ENCODE data around the gene ARL2BP.
"Not testable (repeated sequence)": the region's sequence is repeated elsewhere in the genome, so short reads cannot be mapped to it uniquely, and the experiment has no call there.

Gene ARL2BP

DNA sequence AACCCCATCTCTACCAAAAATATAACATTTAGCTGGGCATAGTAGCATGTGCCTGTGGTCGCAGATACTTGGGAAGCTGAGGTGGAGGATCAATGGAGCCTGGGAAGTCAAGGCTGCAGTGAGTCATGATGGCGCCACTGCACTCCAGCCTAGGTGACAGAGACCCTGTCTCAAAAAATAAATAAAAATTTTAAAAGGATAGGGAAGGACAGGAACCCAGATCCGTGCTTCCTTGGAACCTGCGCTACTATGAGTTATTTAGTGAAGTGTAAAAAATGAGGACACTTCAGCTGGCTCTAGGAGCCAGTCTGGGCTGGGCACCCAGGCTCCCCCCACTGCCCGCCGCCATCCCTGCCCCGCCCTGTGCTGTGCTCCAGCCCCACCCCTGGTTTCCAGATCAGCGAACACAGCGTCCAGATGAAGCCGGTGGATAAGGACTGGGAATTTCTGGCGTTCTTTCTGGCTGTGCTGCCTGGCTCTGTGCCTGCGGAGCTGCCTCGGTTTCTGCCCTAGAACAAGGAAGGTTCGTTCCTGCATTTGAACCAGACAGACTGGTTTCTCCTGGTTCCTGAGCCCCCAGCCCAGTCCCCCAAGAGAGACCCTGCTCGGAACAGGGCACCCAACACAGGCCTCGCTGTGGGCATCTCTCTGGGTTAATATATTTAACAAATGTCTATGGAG lies 20.9 kb downstream of the ARL2BP start:
- peak; percentile 81 for DNase-seq (ENCODE audit: low spot score)
- TF ChIP-seq, protein P1, sequence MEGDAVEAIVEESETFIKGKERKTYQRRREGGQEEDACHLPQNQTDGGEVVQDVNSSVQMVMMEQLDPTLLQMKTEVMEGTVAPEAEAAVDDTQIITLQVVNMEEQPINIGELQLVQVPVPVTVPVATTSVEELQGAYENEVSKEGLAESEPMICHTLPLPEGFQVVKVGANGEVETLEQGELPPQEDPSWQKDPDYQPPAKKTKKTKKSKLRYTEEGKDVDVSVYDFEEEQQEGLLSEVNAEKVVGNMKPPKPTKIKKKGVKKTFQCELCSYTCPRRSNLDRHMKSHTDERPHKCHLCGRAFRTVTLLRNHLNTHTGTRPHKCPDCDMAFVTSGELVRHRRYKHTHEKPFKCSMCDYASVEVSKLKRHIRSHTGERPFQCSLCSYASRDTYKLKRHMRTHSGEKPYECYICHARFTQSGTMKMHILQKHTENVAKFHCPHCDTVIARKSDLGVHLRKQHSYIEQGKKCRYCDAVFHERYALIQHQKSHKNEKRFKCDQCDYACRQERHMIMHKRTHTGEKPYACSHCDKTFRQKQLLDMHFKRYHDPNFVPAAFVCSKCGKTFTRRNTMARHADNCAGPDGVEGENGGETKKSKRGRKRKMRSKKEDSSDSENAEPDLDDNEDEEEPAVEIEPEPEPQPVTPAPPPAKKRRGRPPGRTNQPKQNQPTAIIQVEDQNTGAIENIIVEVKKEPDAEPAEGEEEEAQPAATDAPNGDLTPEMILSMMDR (conservative IDR thresholded peaks at IDR 0.05; ENCODE audit: low read depth), result no peak
- ChIA-PET CTCF (no interaction called here), POLR2A (ENCODE audit: low non-redundant PET) (interaction anchor here (0.5 kb wide), 1 partner anchor 23 kb away, joined by 3 read pairs; no protein-coding TSS in a partner anchor)
- H3K27ac ChIP-seq, result peak overlapping the region; percentile 98

DNA sequence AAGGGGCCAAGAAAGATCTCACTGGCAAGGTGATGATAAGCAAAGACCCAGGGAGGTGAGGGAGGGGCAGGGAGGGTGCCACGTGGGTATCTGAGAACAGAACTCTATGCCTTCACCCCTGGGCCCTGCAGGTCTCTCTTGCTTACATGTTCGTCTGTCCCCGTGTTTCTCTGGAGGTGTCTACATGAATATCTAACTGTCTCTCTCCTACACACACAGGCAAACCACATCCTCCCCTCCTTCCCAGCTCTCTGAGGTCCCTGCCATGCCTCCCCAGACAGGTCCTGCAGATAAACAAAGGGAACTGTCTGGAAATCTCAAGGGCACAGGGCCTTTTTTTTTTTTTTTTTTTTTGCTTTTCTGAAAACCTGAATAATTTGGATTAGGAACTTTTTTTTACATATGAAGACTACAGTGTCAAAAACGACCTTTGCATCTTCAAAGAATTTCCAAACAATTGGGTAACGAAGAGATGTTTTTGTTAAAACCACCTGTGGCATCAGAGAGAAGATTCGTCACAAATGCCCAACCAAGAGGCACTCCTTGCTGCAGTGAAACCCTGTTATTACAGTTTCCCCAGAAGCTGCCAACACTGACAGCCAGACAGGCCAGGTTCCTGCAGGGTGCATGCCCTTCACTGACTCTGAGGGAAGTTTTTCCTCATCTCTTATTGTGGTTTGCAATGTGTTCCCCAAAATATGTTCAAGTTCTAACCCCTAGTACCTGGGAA lies 21.6 kb downstream of the ARL2BP start:
- TF ChIP-seq, protein P1 (conservative IDR thresholded peaks at IDR 0.05; ENCODE audit: low read depth), result no peak
- peak; percentile 26 for DNase-seq (ENCODE audit: low spot score)
- ChIA-PET POLR2A (ENCODE audit: low non-redundant PET) (interaction anchor here (0.5 kb wide), 1 partner anchor 23 kb away, joined by 3 read pairs; no protein-coding TSS in a partner anchor), CTCF (interaction anchor here (0.6 kb wide), 1 partner anchor 36 kb away, joined by 3 read pairs; no protein-coding TSS in a partner anchor)
- H3K27ac ChIP-seq, result peak overlapping the region; percentile 98

GRCh38 chr16:57267343-57267742 lies 22.3 kb downstream of the ARL2BP start:
- H3K27ac ChIP-seq, result peak overlapping the region; percentile 98
- POLR2A ChIA-PET (ENCODE audit: low non-redundant PET); DNase-seq (ENCODE audit: low spot score): not testable (repeated sequence)
- CTCF ChIA-PET, result interaction anchor here (0.6 kb wide), 1 partner anchor 35 kb away, joined by 3 read pairs; no protein-coding TSS in a partner anchor

GRCh38 chr16:57268804-57269800 lies 24.0 kb downstream of the ARL2BP start:
- ChIA-PET CTCF (interaction anchor here (0.7 to 0.8 kb wide), 2 partner anchors 13 to 18 kb away, joined by 3 read pairs; no protein-coding TSS in a partner anchor), POLR2A (ENCODE audit: low non-redundant PET) (no interaction called here)
- DNase-seq (ENCODE audit: low spot score), result no peak
- TF ChIP-seq, protein P1 (conservative IDR thresholded peaks at IDR 0.05; ENCODE audit: low read depth), result no peak
- H3K27ac ChIP-seq, result peak overlapping the region; percentile 98

DNA sequence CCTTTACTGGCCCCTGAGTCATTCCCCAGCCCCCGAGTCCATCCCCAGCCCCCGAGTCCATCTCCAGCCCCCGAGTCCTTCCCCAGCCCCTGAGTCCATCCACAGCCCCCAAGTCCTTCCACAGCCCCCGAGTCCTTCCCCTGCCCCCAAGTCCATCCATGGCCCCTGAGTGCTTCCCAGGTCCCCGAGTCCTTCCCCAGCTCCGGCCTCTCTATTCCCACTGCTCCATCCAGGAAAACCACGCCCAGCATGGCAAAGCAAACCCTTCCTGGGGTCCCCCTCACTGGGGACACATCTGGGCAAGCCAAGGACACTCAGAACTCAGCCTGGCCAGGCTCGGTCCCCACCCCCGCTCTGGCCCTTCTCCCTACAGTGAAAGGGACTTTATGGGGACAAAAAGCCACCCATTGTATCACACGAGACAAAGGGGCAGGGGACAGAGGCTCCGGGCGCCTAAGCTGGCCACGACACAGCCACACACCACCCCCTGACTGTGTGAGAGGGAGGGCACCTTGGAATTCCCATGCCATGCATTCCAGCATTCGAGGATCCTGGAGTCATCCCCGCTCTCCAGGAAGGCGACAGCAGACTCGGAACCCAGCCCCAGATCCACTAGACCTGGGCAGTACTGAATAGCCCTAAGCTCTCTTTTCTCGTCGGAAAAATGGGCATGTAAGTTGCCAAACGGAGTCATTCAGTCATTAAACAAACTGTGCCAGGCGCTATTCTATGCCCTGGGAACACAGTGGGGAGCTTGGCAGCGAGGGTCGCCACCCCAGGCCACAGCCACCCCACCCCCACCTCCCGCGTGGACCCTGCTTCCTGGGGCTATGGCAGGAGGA lies 25.4 kb downstream of the ARL2BP start:
- H3K27ac ChIP-seq, result peak overlapping the region; percentile 98
- DNase-seq (ENCODE audit: low spot score), result no peak
- POLR2A ChIA-PET (ENCODE audit: low non-redundant PET), result no interaction called here

GRCh38 chr16:57271063-57271345 lies 25.9 kb downstream of the ARL2BP start:
- no peak for DNase-seq (ENCODE audit: low spot score)
- POLR2A ChIA-PET (ENCODE audit: low non-redundant PET), result no interaction called here
- peak overlapping the region; percentile 98 for H3K27ac ChIP-seq
- CTCF ChIA-PET, result no interaction called here
- TF ChIP-seq, protein P1 (conservative IDR thresholded peaks at IDR 0.05; ENCODE audit: low read depth), result no peak

More for the DNA sequence above, 25.4 kb downstream of the ARL2BP start:
- TF ChIP-seq, protein P1 (conservative IDR thresholded peaks at IDR 0.05; ENCODE audit: low read depth), result no peak
- CTCF ChIA-PET, result no interaction called here

Measured in RWPE1 (cell line).